KMS-11 (cell line): ENCODE data around the gene UCHL1.

Experiments
- H2AFZ ChIP-seq: fragments of 200-600 bp; sonication (generic); 2 replicates; pipeline ENCODE4 v1.6.1; 2016; ENCODE audit warnings: antibody characterized with exemption, mixed run types, low read depth
- H3K27ac ChIP-seq: fragments of 200-600 bp; sonication (generic); 2 replicates; pipeline ENCODE4 v1.6.1; 2016; ENCODE audit warnings: mild to moderate bottlenecking, mixed run types
- H3K27me3 ChIP-seq: fragments of 200-600 bp; sonication (generic); 2 replicates; pipeline ENCODE4 v1.6.1; 2017; ENCODE audit warnings: mild to moderate bottlenecking, low read depth, mixed run types, moderate library complexity; ENCODE audit not compliant: insufficient read depth
- H3K36me3 ChIP-seq: fragments of 200-600 bp; sonication (generic); 2 replicates; pipeline ENCODE4 v1.6.1; 2017; ENCODE audit warnings: mild to moderate bottlenecking, mixed run types; ENCODE audit not compliant: insufficient read depth
- H3K4me1 ChIP-seq: fragments of 200-600 bp; sonication (generic); 2 replicates; pipeline ENCODE4 v1.6.1; 2016; ENCODE audit warnings: mild to moderate bottlenecking, low read depth, mixed run types; ENCODE audit not compliant: poor library complexity, severe bottlenecking
- H3K4me2 ChIP-seq: fragments of 200-600 bp; sonication (generic); 2 replicates; pipeline ENCODE4 v1.7.0; 2016; ENCODE audit warnings: mild to moderate bottlenecking, mixed run types
- H3K4me3 ChIP-seq: fragments of 200-600 bp; sonication (generic); IDR thresholded peaks from 2 replicates; pipeline ENCODE4 v1.6.1; 2017; ENCODE audit warnings: low read depth, low read length, mixed read lengths; ENCODE audit not compliant: insufficient read depth
- H3K79me2 ChIP-seq: fragments of 200-600 bp; sonication (generic); 2 replicates; pipeline ENCODE4 v1.6.1; 2016; ENCODE audit warnings: low read depth, mixed run types; ENCODE audit not compliant: insufficient read depth
- H3K9ac ChIP-seq: fragments of 200-600 bp; sonication (generic); 2 replicates; pipeline ENCODE4 v1.6.1; 2016; ENCODE audit warnings: mild to moderate bottlenecking, mixed run types
- H4K20me1 ChIP-seq: fragments of 200-600 bp; sonication (generic); 2 replicates; pipeline ENCODE4 v1.6.1; 2016; ENCODE audit warnings: mild to moderate bottlenecking, mixed run types; ENCODE audit not compliant: insufficient read depth
- CTCF ChIP-seq: fragments of 200-600 bp; sonication (generic); conservative IDR thresholded peaks from 2 replicates; pipeline ENCODE4 v1.6.1; 2017; ENCODE audit warnings: low read depth, mild to moderate bottlenecking, antibody characterized with exemption, low read length, moderate library complexity, mixed read lengths

Gene UCHL1

GRCh38 chr4:41217020-41217333 lies 39.8 kb upstream of the UCHL1 start:
- peak overlapping the region; percentile 70; the same call in 1 of the 2 replicates for H3K9ac ChIP-seq
- peak overlapping the region; percentile 29; the same call in 1 of the 2 replicates for H3K4me2 ChIP-seq
- H3K27ac ChIP-seq, result peak overlapping the region; percentile 47; the same call in 1 of the 2 replicates
- H3K27me3 ChIP-seq, result no peaks in the 10 kb centered on the region
- H3K36me3 ChIP-seq, result no peaks in the 10 kb centered on the region
- H3K79me2 ChIP-seq, result no peaks in the 10 kb centered on the region
- no peak overlapping the region for H3K4me3 ChIP-seq
- peaks cover 25% of the 10 kb centered on the region for H3K4me1 ChIP-seq
- peak overlapping the region; percentile 84 for H2AFZ ChIP-seq
- H4K20me1 ChIP-seq, result no peaks in the 10 kb centered on the region
- TF ChIP-seq CTCF, result no peak

DNA sequence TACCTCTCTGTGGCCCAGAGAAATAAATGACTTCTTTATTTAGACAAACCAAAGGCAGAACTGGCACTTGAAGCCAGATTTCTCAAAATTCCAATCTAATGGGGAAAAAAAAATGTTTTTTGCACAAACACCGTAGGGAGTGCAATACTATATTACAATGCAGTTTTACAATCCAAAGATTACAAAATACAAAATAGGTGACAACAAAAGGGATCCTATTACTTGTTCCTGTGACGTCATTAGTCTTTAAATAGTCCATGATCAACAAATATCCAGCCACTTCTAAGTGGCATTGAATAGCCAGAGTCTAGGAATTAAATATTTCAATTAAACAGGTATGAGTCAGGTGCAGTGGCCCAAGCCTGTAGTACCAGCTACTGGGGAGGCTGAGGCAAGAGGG lies 39.4 kb upstream of the UCHL1 start:
- no peaks in the 10 kb centered on the region for H3K27me3 ChIP-seq
- TF ChIP-seq CTCF, result no peak
- H3K9ac ChIP-seq, result no peak overlapping the region
- H3K79me2 ChIP-seq, result no peaks in the 10 kb centered on the region
- H3K4me2 ChIP-seq, result 0 out of 2 replicates have a peak overlapping the region, but pooled peaks have one; percentile 29
- H2AFZ ChIP-seq, result no peak overlapping the region
- H4K20me1 ChIP-seq, result no peaks in the 10 kb centered on the region
- H3K4me3 ChIP-seq, result no peak overlapping the region
- peaks cover 21% of the 10 kb centered on the region for H3K4me1 ChIP-seq
- H3K36me3 ChIP-seq, result no peaks in the 10 kb centered on the region
- H3K27ac ChIP-seq, result no peak overlapping the region

DNA sequence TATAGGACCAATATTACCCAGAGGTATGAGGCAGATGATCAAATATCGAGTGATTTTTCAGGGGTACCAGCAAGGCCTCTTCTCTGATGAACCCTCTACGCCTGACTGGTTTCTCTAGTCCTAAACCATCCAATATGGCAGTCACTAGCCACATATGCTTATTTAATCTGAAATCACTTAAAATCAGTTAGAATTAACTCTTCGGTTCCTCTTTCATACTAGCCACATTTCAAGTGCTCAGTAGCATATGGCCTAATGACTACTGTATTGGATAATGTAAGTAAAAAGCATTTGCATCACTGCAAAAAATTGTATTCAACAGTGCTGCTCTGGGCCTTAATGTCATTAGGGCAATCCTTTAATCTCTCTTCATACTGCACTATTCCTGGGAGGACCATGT lies 38.0 kb upstream of the UCHL1 start:
- H3K4me1 ChIP-seq, result peaks cover 9% of the 10 kb centered on the region
- no peaks in the 10 kb centered on the region for H3K27me3 ChIP-seq
- no peak overlapping the region for H3K27ac ChIP-seq
- H3K4me2 ChIP-seq, result no peak overlapping the region
- H3K9ac ChIP-seq, result no peak overlapping the region
- TF ChIP-seq CTCF, result no peak
- no peaks in the 10 kb centered on the region for H4K20me1 ChIP-seq
- H3K4me3 ChIP-seq, result no peak overlapping the region
- no peaks in the 10 kb centered on the region for H3K36me3 ChIP-seq
- H2AFZ ChIP-seq, result no peak overlapping the region
- H3K79me2 ChIP-seq, result no peaks in the 10 kb centered on the region

DNA sequence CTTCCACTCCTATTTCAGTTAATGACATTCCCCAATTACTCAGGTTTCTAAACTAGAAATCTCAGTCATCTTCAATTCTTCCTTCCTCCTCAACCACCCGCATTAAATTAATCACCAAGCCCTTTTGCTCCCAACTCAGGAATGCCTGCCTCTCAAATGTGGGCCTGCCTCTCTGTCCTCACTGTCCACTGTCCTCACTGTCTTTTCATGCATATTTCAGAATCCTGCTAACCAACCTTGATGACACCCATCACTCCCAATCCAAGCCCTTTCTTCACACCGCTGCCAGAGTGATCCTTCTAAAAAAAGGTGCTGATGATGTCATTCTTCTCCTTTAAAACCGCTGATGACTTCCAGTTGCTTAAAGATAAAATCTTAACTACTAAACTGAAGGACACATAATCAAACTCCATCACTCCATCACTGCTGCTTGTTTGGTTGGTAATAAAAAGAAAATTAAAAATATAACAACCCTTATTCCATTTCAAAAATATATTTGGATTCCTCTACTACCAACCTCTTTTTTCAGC lies 37.2 kb upstream of the UCHL1 start:
- no peaks in the 10 kb centered on the region for H3K27me3 ChIP-seq
- H3K9ac ChIP-seq, result no peak overlapping the region
- H4K20me1 ChIP-seq, result no peaks in the 10 kb centered on the region
- no peak for TF ChIP-seq CTCF
- H2AFZ ChIP-seq, result no peak overlapping the region
- H3K27ac ChIP-seq, result no peak overlapping the region
- no peak overlapping the region for H3K4me2 ChIP-seq
- H3K36me3 ChIP-seq, result no peaks in the 10 kb centered on the region
- no peak overlapping the region for H3K4me3 ChIP-seq
- H3K79me2 ChIP-seq, result no peaks in the 10 kb centered on the region
- H3K4me1 ChIP-seq, result peaks cover 9% of the 10 kb centered on the region
